ENCODE measurements around the gene ANKRD34C.

ANKRD34C gene

GRCh38 chr15:79311901-79312553, 29.5 kb downstream of the ANKRD34C start:
- no peak for DNase-seq
- no peaks in the 10 kb centered on the region for H3F3A ChIP-seq (ENCODE audit: insufficient read depth, low read length)
- H3K4me3 ChIP-seq (ENCODE audit: low read length): peak overlapping the region; percentile 93
- peaks cover 3% of the 10 kb centered on the region for H3K36me3 ChIP-seq (replicated peaks; ENCODE audit: insufficient read depth, low read length)
- peak overlapping the region; percentile 73 for H2AFZ ChIP-seq (ENCODE audit: low read length)
- H3K4me1 ChIP-seq (ENCODE audit: low read length): peaks cover 4% of the 10 kb centered on the region; the same call in 1 of the 2 replicates
- no peaks in the 10 kb centered on the region for H3K27me3 ChIP-seq (replicated peaks; ENCODE audit: insufficient read depth, low read length)
- peak overlapping the region; percentile 78 for H3K9ac ChIP-seq (ENCODE audit: low read length)
- TF ChIP-seq EZH2 (optimal IDR thresholded peaks at IDR 0.05; ENCODE audit: low read depth, low read length): no peak
- TF ChIP-seq EZH2phosphoT487 (IDR thresholded peaks at IDR 0.05; ENCODE audit: low read length): no peak
- TF ChIP-seq CTCF (IDR thresholded peaks at IDR 0.05; ENCODE audit: low read length): no peak
- H3K4me2 ChIP-seq (ENCODE audit: low read depth, low read length): peak overlapping the region; percentile 86
- peaks cover 37% of the 10 kb centered on the region for H3K79me2 ChIP-seq (ENCODE audit: low read length)
- H3K27ac ChIP-seq (ENCODE audit: low read length): no peak overlapping the region
- no peaks in the 10 kb centered on the region for H3K9me2 ChIP-seq (replicated peaks; ENCODE audit: insufficient read depth, low read length)
- no peaks in the 10 kb centered on the region for H3K9me3 ChIP-seq (replicated peaks; ENCODE audit: insufficient read depth, low read length)
- H4K20me1 ChIP-seq (ENCODE audit: insufficient read depth, low read length): no peaks in the 10 kb centered on the region

- no peak for DNase-seq
- no peaks in the 10 kb centered on the region for H4K20me1 ChIP-seq (ENCODE audit: insufficient read depth, low read length)
- peaks cover 4% of the 10 kb centered on the region; the same call in 1 of the 2 replicates for H3K4me1 ChIP-seq (ENCODE audit: low read length)
- no peak overlapping the region for H3K9ac ChIP-seq (ENCODE audit: low read length)
- no peak for TF ChIP-seq CTCF (IDR thresholded peaks at IDR 0.05; ENCODE audit: low read length)
- TF ChIP-seq EZH2 (optimal IDR thresholded peaks at IDR 0.05; ENCODE audit: low read depth, low read length): no peak
- TF ChIP-seq EZH2phosphoT487 (IDR thresholded peaks at IDR 0.05; ENCODE audit: low read length): no peak
- H3F3A ChIP-seq (ENCODE audit: insufficient read depth, low read length): no peaks in the 10 kb centered on the region
- H3K9me2 ChIP-seq (replicated peaks; ENCODE audit: insufficient read depth, low read length): no peaks in the 10 kb centered on the region
- H3K27me3 ChIP-seq (replicated peaks; ENCODE audit: insufficient read depth, low read length): no peaks in the 10 kb centered on the region
- no peak overlapping the region for H3K4me3 ChIP-seq (ENCODE audit: low read length)
- H3K4me2 ChIP-seq (ENCODE audit: low read depth, low read length): no peak overlapping the region
- peaks cover 3% of the 10 kb centered on the region for H3K36me3 ChIP-seq (replicated peaks; ENCODE audit: insufficient read depth, low read length)
- no peaks in the 10 kb centered on the region for H3K9me3 ChIP-seq (replicated peaks; ENCODE audit: insufficient read depth, low read length)
- no peak overlapping the region for H3K27ac ChIP-seq (ENCODE audit: low read length)
- H2AFZ ChIP-seq (ENCODE audit: low read length): no peak overlapping the region
- peaks cover 40% of the 10 kb centered on the region for H3K79me2 ChIP-seq (ENCODE audit: low read length)
Measured at GRCh38 chr15:79314186-79314585, 31.7 kb downstream of the ANKRD34C start.

GRCh38 chr15:79314811-79315210, 32.3 kb downstream of the ANKRD34C start:
- Histone ChIP-seq H3K9me2 (replicated peaks; ENCODE audit: insufficient read depth, low read length) (no peaks in the 10 kb centered on the region), H3K36me3 (replicated peaks; ENCODE audit: insufficient read depth, low read length) (peaks cover 3% of the 10 kb centered on the region), H3K79me2 (ENCODE audit: low read length) (peaks cover 40% of the 10 kb centered on the region), H3K27ac (ENCODE audit: low read length) (no peak overlapping the region), H3K27me3 (replicated peaks; ENCODE audit: insufficient read depth, low read length) (no peaks in the 10 kb centered on the region), H2AFZ (ENCODE audit: low read length) (no peak overlapping the region), H3K4me2 (ENCODE audit: low read depth, low read length) (no peak overlapping the region), H4K20me1 (ENCODE audit: insufficient read depth, low read length) (no peaks in the 10 kb centered on the region), H3F3A (ENCODE audit: insufficient read depth, low read length) (no peaks in the 10 kb centered on the region), H3K4me1 (ENCODE audit: low read length) (peaks cover 4% of the 10 kb centered on the region; the same call in 1 of the 2 replicates), H3K9me3 (replicated peaks; ENCODE audit: insufficient read depth, low read length) (no peaks in the 10 kb centered on the region), H3K9ac (ENCODE audit: low read length) (no peak overlapping the region), H3K4me3 (ENCODE audit: low read length) (no peak overlapping the region)
- DNase-seq: no peak
- TF ChIP-seq CTCF (IDR thresholded peaks at IDR 0.05; ENCODE audit: low read length): no peak
- no peak for TF ChIP-seq EZH2 (optimal IDR thresholded peaks at IDR 0.05; ENCODE audit: low read depth, low read length)
- no peak for TF ChIP-seq EZH2phosphoT487 (IDR thresholded peaks at IDR 0.05; ENCODE audit: low read length)

All from MM.1S (cell line).